GM23338 (cell line): ENCODE results near the gene PTPN13. TPM values are rescaled to one million over a fixed set of nuclear protein-coding genes. Genes with fewer than 3 reads are reported as not detected.

Experiments used
- ATAC-seq: fragments of 200-7000 bp; cut with Tn5 transposase; 3 replicates; pipeline ENCODE4 v1.9.1; 2020
- DNase-seq: peaks from one replicate; pipeline ENCODE4 v3.0.0-alpha.2; 2015; ENCODE audit warnings: low spot score
- H2AFZ ChIP-seq: fragments of 200-600 bp; sonication (generic); 2 replicates; pipeline ENCODE4 v1.8.0; 2016; ENCODE audit warnings: antibody characterized with exemption, mild to moderate bottlenecking, moderate library complexity
- H3F3A ChIP-seq: fragments of 200-600 bp; sonication (generic); replicated peaks from 2 replicates; pipeline ENCODE4 v1.8.0; 2017; ENCODE audit warnings: antibody characterized with exemption, mixed run types, low read depth
- H3K27ac ChIP-seq: fragments of 200-600 bp; sonication (generic); 2 replicates; pipeline ENCODE4 v1.6.1; 2016; ENCODE audit warnings: low read depth
- H3K27me3 ChIP-seq: fragments of 200-600 bp; sonication (generic); 2 replicates; pipeline ENCODE4 v1.8.0; 2016; ENCODE audit warnings: mild to moderate bottlenecking, mixed run types, moderate library complexity; ENCODE audit not compliant: insufficient read depth
- H3K36me3 ChIP-seq: fragments of 200-600 bp; sonication (generic); 2 replicates; pipeline ENCODE4 v1.8.0; 2016; ENCODE audit warnings: mild to moderate bottlenecking; ENCODE audit not compliant: insufficient read depth
- H3K4me1 ChIP-seq: fragments of 200-600 bp; sonication (generic); 2 replicates; pipeline ENCODE4 v1.8.0; 2016; ENCODE audit warnings: mild to moderate bottlenecking, moderate library complexity; ENCODE audit not compliant: insufficient read depth
- H3K4me2 ChIP-seq: fragments of 200-600 bp; sonication (generic); 2 replicates; pipeline ENCODE4 v1.7.1; 2017; ENCODE audit warnings: mixed run types
- H3K4me3 ChIP-seq: fragments of 200-600 bp; sonication (generic); 2 replicates; pipeline ENCODE4 v1.6.1; 2016; ENCODE audit warnings: mixed run types
- H3K79me2 ChIP-seq: fragments of 200-600 bp; sonication (generic); replicated peaks from 2 replicates; pipeline ENCODE4 v1.8.0; 2017; ENCODE audit warnings: mild to moderate bottlenecking; ENCODE audit not compliant: insufficient read depth
- H3K9me2 ChIP-seq: fragments of 200-600 bp; sonication (generic); 2 replicates; pipeline ENCODE4 v1.8.0; 2017; ENCODE audit not compliant: insufficient read depth
- H4K20me1 ChIP-seq: fragments of 200-600 bp; sonication (generic); replicated peaks from 2 replicates; pipeline ENCODE4 v1.8.0; 2017; ENCODE audit warnings: mild to moderate bottlenecking; ENCODE audit not compliant: insufficient read depth
- H3K27ac Mint-ChIP-seq: 2 replicates; pipeline ENCODE4 v1.8.0; 2020; ENCODE audit warnings: inconsistent platforms, mild to moderate bottlenecking, moderate library complexity, mixed read lengths
- H3K27me3 Mint-ChIP-seq: 3 replicates; pipeline ENCODE4 v1.8.0; 2022; ENCODE audit warnings: low read depth, mild to moderate bottlenecking, moderate library complexity, mixed read lengths, inconsistent platforms; ENCODE audit not compliant: insufficient read depth, poor library complexity
- H3K36me3 Mint-ChIP-seq: 3 replicates; pipeline ENCODE4 v1.8.0; 2021; ENCODE audit warnings: low read depth, mild to moderate bottlenecking, inconsistent platforms, moderate library complexity, mixed read lengths
- H3K4me1 Mint-ChIP-seq: 3 replicates; pipeline ENCODE4 v1.8.0; 2020; ENCODE audit warnings: mild to moderate bottlenecking, inconsistent platforms, mixed read lengths
- H3K4me3 Mint-ChIP-seq: 3 replicates; pipeline ENCODE4 v1.8.0; 2021; ENCODE audit warnings: moderate library complexity, mild to moderate bottlenecking, inconsistent platforms, mixed read lengths
- H3K9me3 Mint-ChIP-seq: 3 replicates; pipeline ENCODE4 v1.8.0; 2020; ENCODE audit warnings: moderate library complexity, mild to moderate bottlenecking, inconsistent platforms, mixed read lengths
- CREB1 ChIP-seq: fragments of 250-450 bp; sonication (Bioruptor Pico); IDR thresholded peaks from 2 replicates; pipeline ENCODE4 v1.5.0; 2020; ENCODE audit warnings: low read depth, mild to moderate bottlenecking, moderate library complexity
- CTCF ChIP-seq, 2 experiments: fragments of 200-600 bp in 1 of 2; sonication (generic) in 1 of 2; conservative IDR thresholded peaks; 2 replicates each; pipeline versions ENCODE4 v1.5.1 to v1.6.1; 2016 to 2017; ENCODE audit warnings: antibody characterized with exemption in 2 of 2, low read depth in 2 of 2, mild to moderate bottlenecking in 2 of 2, moderate library complexity in 1 of 2
- ETS1 ChIP-seq: IDR thresholded peaks from 2 replicates; pipeline ENCODE4 v1.6.1; 2016; ENCODE audit warnings: antibody characterized with exemption
- EZH2 ChIP-seq: fragments of 200-600 bp; sonication (generic); IDR thresholded peaks from one replicate; pipeline ENCODE4 v1.8.0; 2017; ENCODE audit warnings: antibody characterized with exemption, mild to moderate bottlenecking, low read depth; ENCODE audit not compliant: unreplicated experiment
- EZH2phosphoT487 ChIP-seq: fragments of 200-600 bp; sonication (generic); IDR thresholded peaks from one replicate; pipeline ENCODE4 v1.8.1; 2018; ENCODE audit warnings: antibody characterized with exemption; ENCODE audit not compliant: unreplicated experiment
- JUNB ChIP-seq: IDR thresholded peaks from one replicate; pipeline ENCODE4 v1.6.1; 2016; ENCODE audit warnings: antibody characterized with exemption; ENCODE audit not compliant: unreplicated experiment
- NANOG ChIP-seq: IDR thresholded peaks from 2 replicates; pipeline ENCODE4 v1.6.1; 2016; ENCODE audit warnings: antibody characterized with exemption, borderline replicate concordance
- POLR2AphosphoS5 ChIP-seq: IDR thresholded peaks from 2 replicates; pipeline ENCODE4 v1.6.1; 2016; ENCODE audit warnings: antibody characterized with exemption, low read depth
- STAT1 ChIP-seq: IDR thresholded peaks from one replicate; pipeline ENCODE4 v1.6.1; 2016; ENCODE audit warnings: antibody characterized with exemption; ENCODE audit not compliant: unreplicated experiment
- ZNF114 ChIP-seq: fragments of 250-450 bp; sonication (Bioruptor Pico); IDR thresholded peaks from 2 replicates; pipeline ENCODE4 v1.5.0; 2020; ENCODE audit warnings: mild to moderate bottlenecking, moderate library complexity
- ZNF331 ChIP-seq: fragments of 250-450 bp; sonication (Bioruptor Pico); IDR thresholded peaks from 2 replicates; pipeline ENCODE4 v1.5.0; 2020; ENCODE audit warnings: low read depth, mild to moderate bottlenecking, moderate library complexity
- polyA plus RNA-seq: library from polyadenylated mRNA; unstranded; fragments of >200 nt; fragmentation: Nextera tagmentation; extraction: Ambion mirVana; gene quantifications from 2 replicates; pipeline ENCODE4 v1.2.1, GENCODE V29; 2016
- total RNA-seq: library from RNA; depleted of rRNA; stranded (reverse); fragments of >200 nt; shearing (Covaris generic); gene quantifications from 2 replicates; pipeline ENCODE4 v1.2.3, GENCODE V29; 2014
- TF ChIP-seq, protein P1 (sequence below): fragments of 250-450 bp; sonication (Bioruptor Pico); IDR thresholded peaks from 2 replicates; pipeline ENCODE4 v1.5.0; 2020; ENCODE audit warnings: mild to moderate bottlenecking, moderate library complexity
- TF ChIP-seq, protein P2 (sequence below): IDR thresholded peaks from one replicate; pipeline ENCODE4 v1.6.1; 2018; ENCODE audit warnings: antibody characterized with exemption; ENCODE audit not compliant: unreplicated experiment

Gene PTPN13
- total and polyA plus RNA-seq, 2 experiments from 2014 or later = 12.6 to 49.9 TPM

DNA sequence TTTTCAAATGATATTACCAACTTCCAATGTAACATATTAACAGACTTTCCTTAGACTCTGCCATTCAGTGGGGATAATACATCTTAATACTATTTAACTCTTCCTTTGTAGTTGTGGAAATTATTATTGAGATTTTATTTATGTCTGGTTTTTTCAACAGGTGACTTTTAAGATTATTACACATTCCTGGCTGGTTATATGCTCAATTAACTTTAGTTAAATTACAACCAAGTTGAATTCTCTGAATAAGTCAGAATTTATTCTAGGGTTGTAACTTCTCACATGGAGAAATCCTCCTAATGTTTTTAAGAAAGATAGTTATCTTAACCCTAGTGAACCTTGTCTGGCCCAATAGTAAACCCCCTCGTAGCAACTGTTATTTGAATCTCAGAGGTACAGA is 147.7 kb downstream of the PTPN13 start:
- no peaks in the 10 kb centered on the region for H3K4me1 Mint-ChIP-seq
- no peak overlapping the region for H3K4me3 Mint-ChIP-seq
- H3K36me3 Mint-ChIP-seq = peaks cover 55% of the 10 kb centered on the region

More for the DNA sequence above, 147.7 kb downstream of the PTPN13 start:
- Histone ChIP-seq H3K79me2 (no peaks in the 10 kb centered on the region), H3K4me2 (no peak overlapping the region), H2AFZ (no peak overlapping the region), H3K27me3 (no peaks in the 10 kb centered on the region), H3K27ac (no peak overlapping the region), H3K4me1 (no peaks in the 10 kb centered on the region), H3K36me3 (peaks cover 11% of the 10 kb centered on the region), H3F3A (no peaks in the 10 kb centered on the region), H3K9me2 (no peaks in the 10 kb centered on the region), H4K20me1 (no peaks in the 10 kb centered on the region), H3K4me3 (no peak overlapping the region)
- TF ChIP-seq ZNF114 (CRISPR knock-in tag) = no peak
- no peak for TF ChIP-seq ZNF331 (CRISPR knock-in tag)
- no peak for TF ChIP-seq STAT1
- no peak for TF ChIP-seq EZH2phosphoT487
- no peak for TF ChIP-seq JUNB
- no peak for TF ChIP-seq CREB1 (CRISPR knock-in tag)
- TF ChIP-seq, protein P1, sequence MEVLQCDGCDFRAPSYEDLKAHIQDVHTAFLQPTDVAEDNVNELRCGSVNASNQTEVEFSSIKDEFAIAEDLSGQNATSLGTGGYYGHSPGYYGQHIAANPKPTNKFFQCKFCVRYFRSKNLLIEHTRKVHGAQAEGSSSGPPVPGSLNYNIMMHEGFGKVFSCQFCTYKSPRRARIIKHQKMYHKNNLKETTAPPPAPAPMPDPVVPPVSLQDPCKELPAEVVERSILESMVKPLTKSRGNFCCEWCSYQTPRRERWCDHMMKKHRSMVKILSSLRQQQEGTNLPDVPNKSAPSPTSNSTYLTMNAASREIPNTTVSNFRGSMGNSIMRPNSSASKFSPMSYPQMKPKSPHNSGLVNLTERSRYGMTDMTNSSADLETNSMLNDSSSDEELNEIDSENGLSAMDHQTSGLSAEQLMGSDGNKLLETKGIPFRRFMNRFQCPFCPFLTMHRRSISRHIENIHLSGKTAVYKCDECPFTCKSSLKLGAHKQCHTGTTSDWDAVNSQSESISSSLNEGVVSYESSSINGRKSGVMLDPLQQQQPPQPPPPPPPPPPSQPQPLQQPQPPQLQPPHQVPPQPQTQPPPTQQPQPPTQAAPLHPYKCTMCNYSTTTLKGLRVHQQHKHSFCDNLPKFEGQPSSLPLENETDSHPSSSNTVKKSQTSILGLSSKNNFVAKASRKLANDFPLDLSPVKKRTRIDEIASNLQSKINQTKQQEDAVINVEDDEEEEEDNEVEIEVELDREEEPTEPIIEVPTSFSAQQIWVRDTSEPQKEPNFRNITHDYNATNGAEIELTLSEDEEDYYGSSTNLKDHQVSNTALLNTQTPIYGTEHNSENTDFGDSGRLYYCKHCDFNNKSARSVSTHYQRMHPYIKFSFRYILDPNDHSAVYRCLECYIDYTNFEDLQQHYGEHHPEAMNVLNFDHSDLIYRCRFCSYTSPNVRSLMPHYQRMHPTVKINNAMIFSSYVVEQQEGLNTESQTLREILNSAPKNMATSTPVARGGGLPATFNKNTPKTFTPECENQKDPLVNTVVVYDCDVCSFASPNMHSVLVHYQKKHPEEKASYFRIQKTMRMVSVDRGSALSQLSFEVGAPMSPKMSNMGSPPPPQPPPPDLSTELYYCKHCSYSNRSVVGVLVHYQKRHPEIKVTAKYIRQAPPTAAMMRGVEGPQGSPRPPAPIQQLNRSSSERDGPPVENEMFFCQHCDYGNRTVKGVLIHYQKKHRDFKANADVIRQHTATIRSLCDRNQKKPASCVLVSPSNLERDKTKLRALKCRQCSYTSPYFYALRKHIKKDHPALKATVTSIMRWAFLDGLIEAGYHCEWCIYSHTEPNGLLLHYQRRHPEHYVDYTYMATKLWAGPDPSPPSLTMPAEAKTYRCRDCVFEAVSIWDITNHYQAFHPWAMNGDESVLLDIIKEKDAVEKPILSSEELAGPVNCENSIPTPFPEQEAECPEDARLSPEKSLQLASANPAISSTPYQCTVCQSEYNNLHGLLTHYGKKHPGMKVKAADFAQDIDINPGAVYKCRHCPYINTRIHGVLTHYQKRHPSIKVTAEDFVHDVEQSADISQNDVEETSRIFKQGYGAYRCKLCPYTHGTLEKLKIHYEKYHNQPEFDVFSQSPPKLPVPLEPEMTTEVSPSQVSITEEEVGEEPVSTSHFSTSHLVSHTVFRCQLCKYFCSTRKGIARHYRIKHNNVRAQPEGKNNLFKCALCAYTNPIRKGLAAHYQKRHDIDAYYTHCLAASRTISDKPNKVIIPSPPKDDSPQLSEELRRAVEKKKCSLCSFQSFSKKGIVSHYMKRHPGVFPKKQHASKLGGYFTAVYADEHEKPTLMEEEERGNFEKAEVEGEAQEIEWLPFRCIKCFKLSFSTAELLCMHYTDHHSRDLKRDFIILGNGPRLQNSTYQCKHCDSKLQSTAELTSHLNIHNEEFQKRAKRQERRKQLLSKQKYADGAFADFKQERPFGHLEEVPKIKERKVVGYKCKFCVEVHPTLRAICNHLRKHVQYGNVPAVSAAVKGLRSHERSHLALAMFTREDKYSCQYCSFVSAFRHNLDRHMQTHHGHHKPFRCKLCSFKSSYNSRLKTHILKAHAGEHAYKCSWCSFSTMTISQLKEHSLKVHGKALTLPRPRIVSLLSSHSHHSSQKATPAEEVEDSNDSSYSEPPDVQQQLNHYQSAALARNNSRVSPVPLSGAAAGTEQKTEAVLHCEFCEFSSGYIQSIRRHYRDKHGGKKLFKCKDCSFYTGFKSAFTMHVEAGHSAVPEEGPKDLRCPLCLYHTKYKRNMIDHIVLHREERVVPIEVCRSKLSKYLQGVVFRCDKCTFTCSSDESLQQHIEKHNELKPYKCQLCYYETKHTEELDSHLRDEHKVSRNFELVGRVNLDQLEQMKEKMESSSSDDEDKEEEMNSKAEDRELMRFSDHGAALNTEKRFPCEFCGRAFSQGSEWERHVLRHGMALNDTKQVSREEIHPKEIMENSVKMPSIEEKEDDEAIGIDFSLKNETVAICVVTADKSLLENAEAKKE = no peak
- TF ChIP-seq, protein P2, sequence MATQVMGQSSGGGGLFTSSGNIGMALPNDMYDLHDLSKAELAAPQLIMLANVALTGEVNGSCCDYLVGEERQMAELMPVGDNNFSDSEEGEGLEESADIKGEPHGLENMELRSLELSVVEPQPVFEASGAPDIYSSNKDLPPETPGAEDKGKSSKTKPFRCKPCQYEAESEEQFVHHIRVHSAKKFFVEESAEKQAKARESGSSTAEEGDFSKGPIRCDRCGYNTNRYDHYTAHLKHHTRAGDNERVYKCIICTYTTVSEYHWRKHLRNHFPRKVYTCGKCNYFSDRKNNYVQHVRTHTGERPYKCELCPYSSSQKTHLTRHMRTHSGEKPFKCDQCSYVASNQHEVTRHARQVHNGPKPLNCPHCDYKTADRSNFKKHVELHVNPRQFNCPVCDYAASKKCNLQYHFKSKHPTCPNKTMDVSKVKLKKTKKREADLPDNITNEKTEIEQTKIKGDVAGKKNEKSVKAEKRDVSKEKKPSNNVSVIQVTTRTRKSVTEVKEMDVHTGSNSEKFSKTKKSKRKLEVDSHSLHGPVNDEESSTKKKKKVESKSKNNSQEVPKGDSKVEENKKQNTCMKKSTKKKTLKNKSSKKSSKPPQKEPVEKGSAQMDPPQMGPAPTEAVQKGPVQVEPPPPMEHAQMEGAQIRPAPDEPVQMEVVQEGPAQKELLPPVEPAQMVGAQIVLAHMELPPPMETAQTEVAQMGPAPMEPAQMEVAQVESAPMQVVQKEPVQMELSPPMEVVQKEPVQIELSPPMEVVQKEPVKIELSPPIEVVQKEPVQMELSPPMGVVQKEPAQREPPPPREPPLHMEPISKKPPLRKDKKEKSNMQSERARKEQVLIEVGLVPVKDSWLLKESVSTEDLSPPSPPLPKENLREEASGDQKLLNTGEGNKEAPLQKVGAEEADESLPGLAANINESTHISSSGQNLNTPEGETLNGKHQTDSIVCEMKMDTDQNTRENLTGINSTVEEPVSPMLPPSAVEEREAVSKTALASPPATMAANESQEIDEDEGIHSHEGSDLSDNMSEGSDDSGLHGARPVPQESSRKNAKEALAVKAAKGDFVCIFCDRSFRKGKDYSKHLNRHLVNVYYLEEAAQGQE = no peak
- no peak for TF ChIP-seq EZH2
- TF ChIP-seq CTCF (conservative IDR thresholded peaks at IDR 0.05; ENCODE audit: low read depth in 2 of 2) = no peak
- TF ChIP-seq POLR2AphosphoS5 = no peak
- TF ChIP-seq ETS1 = no peak
- TF ChIP-seq NANOG = no peak
- ATAC-seq (no peak), DNase-seq (no peak)
- H3K27ac Mint-ChIP-seq = no peak overlapping the region
- peaks cover 29% of the 10 kb centered on the region for H3K9me3 Mint-ChIP-seq
- H3K27me3 Mint-ChIP-seq = peaks cover 2% of the 10 kb centered on the region
